HepG2 (cell line): ENCODE data around the gene ABCB4. TPM values are rescaled to one million over a fixed set of nuclear protein-coding genes. Genes with fewer than 3 reads are reported as not detected.
A peak's percentile ranks its signal among the peaks of the same experiment; 100 is the strongest.

Source experiments
- CEBPG ChIP-seq: IDR thresholded peaks from 2 replicates; pipeline ENCODE4 v1.6.1; 2016
- HDAC2 ChIP-seq: sonication (generic); formaldehyde crosslinking; IDR thresholded peaks from 2 replicates; pipeline ENCODE4 v1.4.0; 2020; ENCODE audit warnings: missing genetic modification reagents
- HIVEP1 ChIP-seq: sonication (generic); formaldehyde crosslinking; IDR thresholded peaks from 2 replicates; pipeline ENCODE4 v1.4.0; 2020; ENCODE audit warnings: mild to moderate bottlenecking, missing genetic modification reagents
- KAT8 ChIP-seq: IDR thresholded peaks from 2 replicates; pipeline ENCODE4 v1.6.1; 2016; ENCODE audit warnings: missing genetic modification reagents, missing compliant biosample characterization
- NCOA1 ChIP-seq: sonication (generic); formaldehyde crosslinking; IDR thresholded peaks from 2 replicates; pipeline ENCODE4 v1.9.0; 2021; ENCODE audit warnings: missing genetic modification reagents
- PITX1 ChIP-seq: sonication (generic); formaldehyde crosslinking; IDR thresholded peaks from 2 replicates; pipeline ENCODE4 v1.5.1; 2020; ENCODE audit warnings: mild to moderate bottlenecking, missing genetic modification reagents
- SAP130 ChIP-seq: IDR thresholded peaks from 2 replicates; pipeline ENCODE4 v1.6.1; 2016; ENCODE audit warnings: low read depth
- ZBTB7A ChIP-seq: sonication (generic); formaldehyde crosslinking; IDR thresholded peaks from 2 replicates; pipeline ENCODE4 v1.8.0; 2022; ENCODE audit warnings: mild to moderate bottlenecking, missing genetic modification reagents
- ZNF253 ChIP-seq: sonication (generic); formaldehyde crosslinking; IDR thresholded peaks from 2 replicates; pipeline ENCODE4 v1.8.0; 2022; ENCODE audit warnings: mild to moderate bottlenecking, missing genetic modification reagents, borderline replicate concordance
- ZNF264 ChIP-seq: sonication (generic); formaldehyde crosslinking; IDR thresholded peaks from 2 replicates; pipeline ENCODE4 v1.4.0; 2020; ENCODE audit warnings: missing genetic modification reagents
- ZNF441 ChIP-seq: sonication (generic); formaldehyde crosslinking; IDR thresholded peaks from 2 replicates; pipeline ENCODE4 v1.7.0; 2021; ENCODE audit warnings: missing genetic modification reagents, borderline replicate concordance
- ZNF746 ChIP-seq: sonication (generic); formaldehyde crosslinking; IDR thresholded peaks from 2 replicates; pipeline ENCODE4 v1.8.0; 2022; ENCODE audit warnings: mild to moderate bottlenecking, missing genetic modification reagents
- polyA plus RNA-seq, 8 experiments: library from polyadenylated mRNA; depleted of rRNA in 3 of 8; stranded (reverse) in 7 of 8; unstranded in 1 of 8; fragments of >200 nt; fragmentation: Illumina TruSeq in 4 of 8; extraction: Trizol in 4 of 8; gene quantifications; 2 replicates each; pipeline versions ENCODE4 v1.2.1 to v1.2.3, GENCODE V29; 2011 to 2016; ENCODE audit warnings: low read depth in 4 of 8, missing spikeins in 1 of 8, mixed read lengths in 1 of 8; ENCODE audit not compliant: insufficient read depth in 1 of 8
- total RNA-seq, 5 experiments: library from RNA; depleted of rRNA; stranded (reverse); fragments of >200 nt; fragmentation: Illumina TruSeq; extraction: Trizol; gene quantifications; 2 replicates each; pipeline ENCODE4 v1.2.3, GENCODE V29; 2016; ENCODE audit warnings: low read depth in 1 of 5
- TF ChIP-seq, protein P1 (sequence below): sonication (generic); formaldehyde crosslinking; IDR thresholded peaks from 2 replicates; pipeline ENCODE4 v1.4.0; 2020; ENCODE audit warnings: missing genetic modification reagents, mild to moderate bottlenecking, borderline replicate concordance
- TF ChIP-seq, protein P2 (sequence below): sonication (generic); formaldehyde crosslinking; IDR thresholded peaks from 2 replicates; pipeline ENCODE4 v1.8.0; 2022; ENCODE audit warnings: mild to moderate bottlenecking, missing genetic modification reagents
- TF ChIP-seq, protein P3 (sequence below): IDR thresholded peaks from 2 replicates; pipeline ENCODE4 v1.6.1; 2016; ENCODE audit warnings: mild to moderate bottlenecking
- TF ChIP-seq, protein P4 (sequence below): IDR thresholded peaks from 2 replicates; pipeline ENCODE4 v1.6.1; 2018; ENCODE audit warnings: missing genetic modification reagents
- TF ChIP-seq, protein P5 (sequence below): IDR thresholded peaks from 2 replicates; pipeline ENCODE4 v1.6.1; 2016; ENCODE audit warnings: missing genetic modification reagents, missing compliant biosample characterization
- TF ChIP-seq, protein P6 (sequence below): sonication (generic); formaldehyde crosslinking; IDR thresholded peaks from 2 replicates; pipeline ENCODE4 v1.5.1; 2020; ENCODE audit warnings: missing genetic modification reagents, mild to moderate bottlenecking, borderline replicate concordance

ABCB4 gene
- total and polyA plus RNA-seq, 2 of the 13 experiments (the other 11 are each of a cell fraction or from before 2014, with no cell fraction given) = 18.0 to 32.4 TPM

DNA sequence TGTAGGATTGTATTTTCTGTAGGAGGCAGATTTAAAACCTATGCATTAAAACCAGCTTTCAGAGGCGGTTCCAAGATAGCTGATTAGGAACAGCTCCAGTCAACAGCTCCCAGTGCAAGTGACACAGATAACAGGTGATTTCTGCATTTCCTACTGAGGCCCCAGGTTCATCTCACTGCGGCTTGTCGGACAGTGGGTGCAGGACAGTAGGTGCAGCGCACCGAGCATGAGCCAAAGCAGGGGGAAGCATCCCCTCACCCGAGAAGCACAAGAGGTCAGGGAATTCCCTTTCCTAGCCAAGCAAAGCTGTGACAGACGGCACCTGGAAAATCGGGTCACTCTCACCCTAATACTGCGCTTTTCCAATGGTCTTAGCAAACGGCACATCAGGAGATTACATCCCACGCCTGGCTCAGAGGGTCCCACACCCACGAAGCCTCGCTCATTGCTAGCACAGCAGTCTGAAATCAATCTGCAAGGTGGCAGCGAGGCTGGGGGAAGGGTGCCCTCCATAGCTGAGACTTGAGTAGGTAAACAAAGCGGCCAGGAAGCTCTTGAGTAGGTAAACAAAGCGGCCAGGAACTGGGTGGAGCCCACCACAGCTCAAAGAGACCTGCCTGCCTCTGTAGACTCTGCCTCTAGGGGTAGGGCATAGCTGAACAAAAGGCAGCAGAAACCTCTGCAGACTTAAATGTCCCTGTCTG, 10.5 kb downstream of the ABCB4 start (continued):
- TF ChIP-seq ZBTB7A (CRISPR knock-in tag) (peak; percentile 83), HIVEP1 (peak; percentile 73; the same call in 1 of the 2 replicates), ZNF264 (CRISPR knock-in tag) (peak; percentile 24; the same call in 1 of the 2 replicates), SAP130 (CRISPR knock-in tag) (peak; percentile 70), ZNF746 (CRISPR knock-in tag) (peak; percentile 63; the same call in 1 of the 2 replicates), ZNF253 (CRISPR knock-in tag) (0 out of 2 replicates have a peak, but pooled peaks have one; percentile 39), KAT8 (peak; percentile 57), NCOA1 (CRISPR knock-in tag) (peak; percentile 62; the same call in 1 of the 2 replicates), CEBPG (0 out of 2 replicates have a peak, but pooled peaks have one; percentile 27), HDAC2 (CRISPR knock-in tag) (peak; percentile 89), PITX1 (CRISPR knock-in tag) (peak; percentile 89), ZNF441 (CRISPR knock-in tag) (peak; percentile 74)
- TF ChIP-seq, protein P1, sequence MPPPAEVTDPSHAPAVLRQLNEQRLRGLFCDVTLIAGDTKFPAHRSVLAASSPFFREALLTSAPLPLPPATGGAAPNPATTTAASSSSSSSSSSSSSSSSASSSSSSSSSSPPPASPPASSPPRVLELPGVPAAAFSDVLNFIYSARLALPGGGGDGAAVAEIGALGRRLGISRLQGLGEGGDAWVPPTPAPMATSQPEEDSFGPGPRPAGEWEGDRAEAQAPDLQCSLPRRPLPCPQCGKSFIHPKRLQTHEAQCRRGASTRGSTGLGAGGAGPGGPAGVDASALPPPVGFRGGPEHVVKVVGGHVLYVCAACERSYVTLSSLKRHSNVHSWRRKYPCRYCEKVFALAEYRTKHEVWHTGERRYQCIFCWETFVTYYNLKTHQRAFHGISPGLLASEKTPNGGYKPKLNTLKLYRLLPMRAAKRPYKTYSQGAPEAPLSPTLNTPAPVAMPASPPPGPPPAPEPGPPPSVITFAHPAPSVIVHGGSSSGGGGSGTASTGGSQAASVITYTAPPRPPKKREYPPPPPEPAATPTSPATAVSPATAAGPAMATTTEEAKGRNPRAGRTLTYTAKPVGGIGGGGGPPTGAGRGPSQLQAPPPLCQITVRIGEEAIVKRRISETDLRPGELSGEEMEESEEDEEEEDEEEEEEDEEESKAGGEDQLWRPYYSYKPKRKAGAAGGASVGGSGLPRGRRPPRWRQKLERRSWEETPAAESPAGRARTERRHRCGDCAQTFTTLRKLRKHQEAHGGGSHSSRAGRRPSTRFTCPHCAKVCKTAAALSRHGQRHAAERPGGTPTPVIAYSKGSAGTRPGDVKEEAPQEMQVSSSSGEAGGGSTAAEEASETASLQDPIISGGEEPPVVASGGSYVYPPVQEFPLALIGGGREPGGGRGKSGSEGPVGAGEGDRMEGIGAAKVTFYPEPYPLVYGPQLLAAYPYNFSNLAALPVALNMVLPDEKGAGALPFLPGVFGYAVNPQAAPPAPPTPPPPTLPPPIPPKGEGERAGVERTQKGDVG (CRISPR knock-in tag) = peak; percentile 91; the same call in 1 of the 2 replicates
- TF ChIP-seq, protein P2, sequence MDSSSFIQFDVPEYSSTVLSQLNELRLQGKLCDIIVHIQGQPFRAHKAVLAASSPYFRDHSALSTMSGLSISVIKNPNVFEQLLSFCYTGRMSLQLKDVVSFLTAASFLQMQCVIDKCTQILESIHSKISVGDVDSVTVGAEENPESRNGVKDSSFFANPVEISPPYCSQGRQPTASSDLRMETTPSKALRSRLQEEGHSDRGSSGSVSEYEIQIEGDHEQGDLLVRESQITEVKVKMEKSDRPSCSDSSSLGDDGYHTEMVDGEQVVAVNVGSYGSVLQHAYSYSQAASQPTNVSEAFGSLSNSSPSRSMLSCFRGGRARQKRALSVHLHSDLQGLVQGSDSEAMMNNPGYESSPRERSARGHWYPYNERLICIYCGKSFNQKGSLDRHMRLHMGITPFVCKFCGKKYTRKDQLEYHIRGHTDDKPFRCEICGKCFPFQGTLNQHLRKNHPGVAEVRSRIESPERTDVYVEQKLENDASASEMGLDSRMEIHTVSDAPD (CRISPR knock-in tag) = peak; percentile 83
- TF ChIP-seq, protein P3, sequence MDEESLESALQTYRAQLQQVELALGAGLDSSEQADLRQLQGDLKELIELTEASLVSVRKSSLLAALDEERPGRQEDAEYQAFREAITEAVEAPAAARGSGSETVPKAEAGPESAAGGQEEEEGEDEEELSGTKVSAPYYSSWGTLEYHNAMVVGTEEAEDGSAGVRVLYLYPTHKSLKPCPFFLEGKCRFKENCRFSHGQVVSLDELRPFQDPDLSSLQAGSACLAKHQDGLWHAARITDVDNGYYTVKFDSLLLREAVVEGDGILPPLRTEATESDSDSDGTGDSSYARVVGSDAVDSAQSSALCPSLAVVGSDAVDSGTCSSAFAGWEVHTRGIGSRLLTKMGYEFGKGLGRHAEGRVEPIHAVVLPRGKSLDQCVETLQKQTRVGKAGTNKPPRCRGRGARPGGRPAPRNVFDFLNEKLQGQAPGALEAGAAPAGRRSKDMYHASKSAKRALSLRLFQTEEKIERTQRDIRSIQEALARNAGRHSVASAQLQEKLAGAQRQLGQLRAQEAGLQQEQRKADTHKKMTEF (CRISPR knock-in tag) = peak; percentile 84
- TF ChIP-seq, protein P4, sequence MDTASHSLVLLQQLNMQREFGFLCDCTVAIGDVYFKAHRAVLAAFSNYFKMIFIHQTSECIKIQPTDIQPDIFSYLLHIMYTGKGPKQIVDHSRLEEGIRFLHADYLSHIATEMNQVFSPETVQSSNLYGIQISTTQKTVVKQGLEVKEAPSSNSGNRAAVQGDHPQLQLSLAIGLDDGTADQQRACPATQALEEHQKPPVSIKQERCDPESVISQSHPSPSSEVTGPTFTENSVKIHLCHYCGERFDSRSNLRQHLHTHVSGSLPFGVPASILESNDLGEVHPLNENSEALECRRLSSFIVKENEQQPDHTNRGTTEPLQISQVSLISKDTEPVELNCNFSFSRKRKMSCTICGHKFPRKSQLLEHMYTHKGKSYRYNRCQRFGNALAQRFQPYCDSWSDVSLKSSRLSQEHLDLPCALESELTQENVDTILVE (CRISPR knock-in tag) = 0 out of 2 replicates have a peak, but pooled peaks have one; percentile 62
- TF ChIP-seq, protein P5, sequence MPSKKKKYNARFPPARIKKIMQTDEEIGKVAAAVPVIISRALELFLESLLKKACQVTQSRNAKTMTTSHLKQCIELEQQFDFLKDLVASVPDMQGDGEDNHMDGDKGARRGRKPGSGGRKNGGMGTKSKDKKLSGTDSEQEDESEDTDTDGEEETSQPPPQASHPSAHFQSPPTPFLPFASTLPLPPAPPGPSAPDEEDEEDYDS = peak; percentile 59
- TF ChIP-seq, protein P6, sequence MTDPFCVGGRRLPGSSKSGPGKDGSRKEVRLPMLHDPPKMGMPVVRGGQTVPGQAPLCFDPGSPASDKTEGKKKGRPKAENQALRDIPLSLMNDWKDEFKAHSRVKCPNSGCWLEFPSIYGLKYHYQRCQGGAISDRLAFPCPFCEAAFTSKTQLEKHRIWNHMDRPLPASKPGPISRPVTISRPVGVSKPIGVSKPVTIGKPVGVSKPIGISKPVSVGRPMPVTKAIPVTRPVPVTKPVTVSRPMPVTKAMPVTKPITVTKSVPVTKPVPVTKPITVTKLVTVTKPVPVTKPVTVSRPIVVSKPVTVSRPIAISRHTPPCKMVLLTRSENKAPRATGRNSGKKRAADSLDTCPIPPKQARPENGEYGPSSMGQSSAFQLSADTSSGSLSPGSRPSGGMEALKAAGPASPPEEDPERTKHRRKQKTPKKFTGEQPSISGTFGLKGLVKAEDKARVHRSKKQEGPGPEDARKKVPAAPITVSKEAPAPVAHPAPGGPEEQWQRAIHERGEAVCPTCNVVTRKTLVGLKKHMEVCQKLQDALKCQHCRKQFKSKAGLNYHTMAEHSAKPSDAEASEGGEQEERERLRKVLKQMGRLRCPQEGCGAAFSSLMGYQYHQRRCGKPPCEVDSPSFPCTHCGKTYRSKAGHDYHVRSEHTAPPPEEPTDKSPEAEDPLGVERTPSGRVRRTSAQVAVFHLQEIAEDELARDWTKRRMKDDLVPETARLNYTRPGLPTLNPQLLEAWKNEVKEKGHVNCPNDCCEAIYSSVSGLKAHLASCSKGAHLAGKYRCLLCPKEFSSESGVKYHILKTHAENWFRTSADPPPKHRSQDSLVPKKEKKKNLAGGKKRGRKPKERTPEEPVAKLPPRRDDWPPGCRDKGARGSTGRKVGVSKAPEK = 0 out of 2 replicates have a peak, but pooled peaks have one; percentile 84
